GM18520 (cell line): ENCODE results near the gene MANBA.
A peak's percentile ranks its signal among the peaks of the same experiment; 100 is the strongest.
"Not testable (repeated sequence)": the region's sequence is repeated elsewhere in the genome, so short reads cannot be mapped to it uniquely, and the experiment has no call there.

Experiments
- ATAC-seq: cut with Tn5 transposase; IDR thresholded peaks from one replicate; pipeline ENCODE4 v1.9.1; 2021; ENCODE audit not compliant: unreplicated experiment

Gene MANBA

DNA sequence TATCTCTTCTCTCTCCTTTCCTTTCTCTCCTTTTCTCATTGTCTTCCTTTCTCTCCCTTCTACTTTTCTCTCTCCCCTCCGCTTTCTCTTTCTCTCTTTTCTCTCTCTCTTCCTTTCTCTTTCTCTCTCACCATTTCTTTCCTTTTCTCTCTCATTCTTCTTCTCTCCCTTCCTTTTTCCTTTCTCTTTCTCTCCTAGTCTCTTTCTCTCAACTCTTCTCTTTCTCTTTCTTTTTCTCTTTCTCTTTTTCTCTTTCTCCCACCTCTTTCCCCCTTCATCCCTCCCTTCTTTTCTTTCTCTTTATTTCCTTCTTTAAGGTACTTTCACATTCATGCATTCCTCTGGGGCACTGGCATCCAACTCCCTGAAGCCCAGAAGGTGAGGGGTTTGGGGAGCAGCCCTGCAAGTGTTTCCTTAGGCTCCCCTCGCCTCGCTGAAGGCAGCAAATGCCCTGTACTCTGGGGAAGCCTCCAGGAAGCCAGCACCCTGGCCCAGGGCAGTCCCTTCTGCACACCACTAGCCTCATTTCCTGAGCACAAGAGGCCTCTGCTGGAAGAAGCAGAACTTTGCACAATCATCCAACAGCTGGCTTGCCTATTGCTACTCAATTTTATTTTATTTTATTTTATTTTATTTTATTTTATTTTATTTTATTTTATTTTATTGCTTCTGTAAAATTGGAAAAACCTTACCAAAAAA, 135.4 kb downstream of the MANBA start:
- ATAC-seq: peak; percentile 90

DNA sequence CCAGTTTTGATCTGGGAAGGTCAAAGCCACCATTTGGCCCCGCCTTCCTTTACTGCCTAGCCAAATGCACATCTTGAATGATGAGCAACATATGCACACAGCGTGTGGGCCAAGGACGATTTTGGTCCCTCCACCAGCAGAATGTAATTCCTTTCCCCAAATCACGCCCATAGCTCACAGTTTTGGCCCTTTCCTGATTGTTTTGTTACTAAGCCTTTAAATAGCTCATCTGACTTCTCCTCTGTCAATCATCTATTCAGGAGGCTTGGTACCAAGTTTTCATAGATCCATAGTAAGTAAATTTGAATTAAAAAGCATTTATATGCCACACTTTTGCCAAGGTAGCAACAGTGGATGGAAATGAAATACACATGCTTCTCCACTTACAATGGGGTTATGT, 136.3 kb downstream of the MANBA start:
- no peak for ATAC-seq

DNA sequence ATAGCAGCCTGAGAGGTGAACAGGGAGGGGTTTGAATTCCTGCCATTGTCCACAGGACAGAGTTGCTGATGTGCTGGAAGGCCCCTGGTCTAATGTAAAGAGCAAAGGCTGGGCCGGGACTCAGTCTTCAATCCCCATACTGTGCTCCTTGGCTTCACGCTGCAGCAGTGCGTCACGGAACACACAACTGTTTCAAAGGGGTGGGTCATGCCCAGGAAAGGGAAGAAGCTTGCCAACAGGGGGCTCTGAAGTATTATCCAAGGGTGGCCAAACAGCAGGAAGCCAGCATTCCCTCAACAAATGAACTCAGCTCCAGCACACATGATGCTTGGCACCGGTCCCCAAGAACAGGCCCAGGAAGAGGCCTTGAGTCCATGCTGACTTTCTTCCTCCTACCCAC, 137.1 kb downstream of the MANBA start:
- ATAC-seq: no peak

DNA sequence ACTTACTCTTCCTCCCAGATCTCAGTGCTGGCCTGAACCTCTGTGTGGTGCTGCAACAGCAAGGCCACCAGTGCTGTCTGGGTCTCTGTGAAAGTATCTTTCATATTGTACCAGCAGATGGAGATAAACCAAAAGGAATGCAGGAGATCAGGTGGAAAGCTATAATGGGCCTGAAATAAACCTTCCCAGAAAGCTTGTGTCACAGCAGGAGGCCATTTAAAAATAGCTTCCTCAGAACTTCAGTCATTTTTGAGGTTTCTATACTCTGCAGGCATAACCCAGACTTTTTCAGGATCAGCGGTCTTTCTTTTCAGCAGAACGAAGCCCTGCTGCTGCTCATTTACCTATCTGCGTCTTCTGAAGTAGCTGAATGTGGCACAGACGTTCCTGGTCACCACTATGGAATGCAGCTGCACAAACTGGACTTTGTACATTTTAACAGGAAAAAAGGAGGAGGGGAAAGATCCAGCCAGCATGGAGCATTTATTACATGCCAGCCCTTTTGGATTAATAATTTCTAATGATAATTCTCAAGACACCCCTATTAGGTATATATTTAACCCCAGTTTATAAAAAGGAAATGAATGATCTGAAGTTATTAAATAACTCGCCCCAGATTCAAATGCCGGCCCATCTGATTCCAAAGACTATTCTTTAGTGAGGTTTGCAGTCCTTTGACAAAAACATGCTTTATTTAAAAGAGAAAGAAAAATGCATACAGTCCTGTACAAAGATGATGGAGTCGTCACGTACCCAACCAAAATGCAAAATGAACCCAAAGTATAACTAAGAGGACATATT, 139.9 kb downstream of the MANBA start:
- ATAC-seq: no peak

DNA sequence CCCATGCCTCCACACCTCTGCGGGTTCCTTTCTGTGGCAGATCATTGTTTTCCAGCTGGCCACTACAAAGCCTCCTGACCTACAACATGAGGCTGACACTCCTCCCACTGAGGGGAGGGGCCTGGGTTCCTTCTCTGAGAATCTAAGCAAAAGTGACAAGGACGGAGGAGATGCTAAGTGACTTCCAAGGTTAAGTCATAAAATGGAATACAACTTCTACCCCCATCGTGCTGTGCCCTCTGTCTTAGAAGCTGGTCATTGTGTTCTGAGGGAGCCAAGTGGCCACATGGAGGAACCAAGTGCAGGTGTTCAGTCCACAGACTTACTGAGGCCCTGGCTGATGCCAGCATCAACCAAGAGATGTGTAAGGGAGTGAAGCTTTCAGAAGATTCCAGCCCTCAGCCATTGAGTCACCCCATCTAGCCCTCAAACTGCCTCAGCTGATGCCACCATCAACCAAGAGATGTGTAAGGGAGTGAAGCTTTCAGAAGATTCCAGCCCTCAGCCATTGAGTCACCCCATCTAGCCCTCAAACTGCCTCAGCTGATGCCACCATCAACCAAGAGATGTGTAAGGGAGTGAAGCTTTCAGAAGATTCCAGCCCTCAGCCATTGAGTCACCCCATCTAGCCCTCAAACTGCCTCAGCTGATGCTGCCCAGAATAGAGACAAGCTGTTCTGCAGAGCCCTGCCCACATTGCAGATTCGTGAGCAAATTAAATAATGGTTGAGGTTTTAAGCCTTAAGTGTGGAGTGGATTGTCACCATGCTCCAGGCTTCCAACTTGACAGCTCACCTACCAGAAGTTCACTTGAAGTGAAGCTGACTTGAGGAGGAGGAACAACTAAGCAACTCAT, 140.8 kb downstream of the MANBA start:
- not testable (repeated sequence) for ATAC-seq

DNA sequence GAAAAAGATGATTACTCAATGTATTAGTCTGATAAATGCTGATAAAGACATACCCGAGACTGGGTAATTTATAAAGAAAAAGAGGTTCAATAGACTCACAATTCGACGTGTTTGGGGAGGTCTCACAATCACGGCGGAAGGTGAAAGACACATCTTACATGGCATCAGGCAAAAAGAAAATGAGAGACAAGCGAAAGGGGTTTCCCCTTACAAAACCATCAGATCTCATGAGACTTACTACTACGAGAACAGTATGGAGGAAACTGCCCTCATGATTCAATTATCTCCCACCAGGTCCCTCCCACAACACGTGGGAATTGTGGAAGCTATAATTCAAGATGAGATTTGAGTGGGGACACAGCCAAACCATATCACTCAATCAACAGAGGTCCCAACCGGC, 141.7 kb downstream of the MANBA start:
- ATAC-seq: not testable (repeated sequence)

DNA sequence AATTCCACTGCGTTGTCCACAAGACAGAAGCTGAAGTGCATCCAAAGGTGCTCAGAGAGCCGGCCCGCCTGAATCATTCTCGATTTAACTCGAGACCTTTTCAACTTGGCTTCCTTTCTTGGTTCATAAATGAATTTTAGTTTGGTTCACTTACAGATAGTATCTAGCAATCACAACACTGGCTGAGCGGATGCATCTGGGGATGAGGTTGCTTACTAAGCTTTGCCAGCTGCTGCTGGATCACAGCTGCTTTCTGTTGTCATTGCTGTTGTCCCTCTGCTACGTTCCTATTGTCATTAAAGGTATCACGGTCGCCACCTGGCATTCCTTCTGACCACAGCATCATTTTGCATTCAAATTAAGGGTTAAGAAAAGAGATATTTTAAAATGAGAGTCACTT, 144.1 kb downstream of the MANBA start:
- ATAC-seq: no peak

DNA sequence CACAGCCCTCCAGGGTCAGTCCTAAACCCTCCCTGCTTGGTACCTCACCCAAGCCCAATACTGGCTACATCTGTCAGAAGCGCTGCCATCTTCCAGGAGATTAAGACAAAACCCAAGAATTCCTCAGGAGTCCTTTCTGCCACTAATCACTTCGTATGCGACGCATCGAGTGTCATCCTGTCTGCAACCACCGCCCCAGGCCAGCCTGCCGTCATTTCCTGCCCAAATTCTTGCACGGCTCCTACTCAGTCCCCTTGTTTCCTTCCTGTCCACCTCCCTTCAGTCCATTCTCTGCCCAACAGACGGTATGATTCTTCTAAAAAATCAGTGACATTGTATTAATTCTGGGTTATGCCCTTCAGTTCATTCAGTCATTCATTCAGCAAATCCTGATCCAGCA, 146.0 kb downstream of the MANBA start:
- no peak for ATAC-seq

DNA sequence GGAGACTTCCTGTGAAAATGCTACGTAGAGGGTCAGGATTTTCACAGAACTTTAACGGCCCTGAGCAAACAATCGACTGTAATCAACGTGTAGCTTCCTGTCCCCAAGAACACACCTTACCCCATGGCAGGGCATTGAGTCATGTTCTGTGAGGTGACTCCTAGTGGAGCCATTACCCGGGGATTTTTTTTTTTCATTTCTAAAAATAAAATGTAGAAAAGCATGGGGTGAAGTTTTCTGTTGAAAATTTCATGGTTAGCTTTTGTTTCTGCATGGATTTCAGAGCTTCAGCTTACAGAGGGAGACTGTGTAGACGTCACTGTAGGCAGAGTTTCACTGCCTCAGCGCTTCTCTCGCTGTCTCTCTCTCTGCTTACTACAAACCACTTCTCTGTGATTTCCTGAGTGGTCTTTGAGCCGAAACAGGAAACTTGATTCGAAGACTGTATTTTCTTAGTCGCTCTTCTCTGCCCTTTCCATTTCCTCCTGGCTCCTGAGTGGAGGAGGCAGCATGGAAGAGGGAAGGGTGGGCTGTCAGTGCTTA, 147.9 kb downstream of the MANBA start:
- ATAC-seq: no peak

DNA sequence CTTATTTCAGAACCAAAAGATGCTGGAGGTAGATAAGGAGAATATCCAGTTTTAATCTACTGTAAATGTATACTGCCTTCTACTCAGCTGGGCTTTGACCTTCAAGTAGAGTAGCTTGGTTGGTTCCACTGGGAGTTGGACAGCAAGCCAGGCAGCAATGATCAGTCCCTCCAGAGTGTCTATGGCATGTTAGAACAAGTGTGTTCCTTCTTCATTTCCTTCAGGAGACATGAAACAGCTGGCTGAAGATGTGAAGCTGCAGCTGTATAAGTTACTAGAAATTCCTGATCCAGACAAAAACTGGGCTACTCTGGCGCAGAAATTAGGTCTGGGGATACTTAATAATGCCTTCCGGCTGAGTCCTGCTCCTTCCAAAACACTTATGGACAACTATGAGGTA, 148.6 kb downstream of the MANBA start:
- ATAC-seq: no peak

DNA sequence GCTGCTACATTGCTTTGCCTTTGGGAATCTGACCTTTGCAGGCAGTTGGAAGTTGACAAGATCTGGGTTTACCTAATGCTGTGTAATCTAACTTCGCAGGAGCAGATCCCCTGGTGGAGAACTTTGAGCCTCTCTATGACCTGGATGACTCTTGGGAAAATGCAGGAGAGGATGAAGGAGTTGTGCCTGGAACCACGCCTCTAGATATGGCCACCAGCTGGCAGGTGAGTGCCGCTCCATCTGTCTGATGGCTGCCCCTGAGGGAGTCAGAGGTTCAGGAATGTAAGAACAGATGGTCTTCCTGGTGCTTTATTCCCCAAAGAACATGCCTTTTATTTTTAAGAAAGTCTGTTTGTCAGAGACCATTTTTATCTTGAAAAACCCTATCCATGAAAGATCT, 150.3 kb downstream of the MANBA start:
- ATAC-seq: no peak

DNA sequence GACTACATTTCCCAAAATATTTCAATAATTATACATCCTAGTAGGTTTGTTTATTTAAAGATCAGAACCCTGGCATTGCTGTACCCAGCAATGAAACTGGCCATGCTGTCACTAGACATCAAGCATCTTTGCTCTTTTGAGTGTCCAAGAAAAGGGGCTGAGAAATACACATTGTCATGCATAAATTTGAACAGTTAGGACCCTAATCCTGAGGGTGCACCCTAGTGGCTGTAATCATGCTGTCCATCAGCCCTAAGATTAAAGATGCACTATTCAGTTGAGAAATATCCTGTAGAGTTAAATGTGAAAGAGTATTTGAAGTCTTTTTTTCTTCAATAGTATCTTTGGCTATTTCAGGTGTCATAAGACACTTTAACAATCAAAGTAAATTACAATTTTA, 150.8 kb downstream of the MANBA start:
- no peak for ATAC-seq

DNA sequence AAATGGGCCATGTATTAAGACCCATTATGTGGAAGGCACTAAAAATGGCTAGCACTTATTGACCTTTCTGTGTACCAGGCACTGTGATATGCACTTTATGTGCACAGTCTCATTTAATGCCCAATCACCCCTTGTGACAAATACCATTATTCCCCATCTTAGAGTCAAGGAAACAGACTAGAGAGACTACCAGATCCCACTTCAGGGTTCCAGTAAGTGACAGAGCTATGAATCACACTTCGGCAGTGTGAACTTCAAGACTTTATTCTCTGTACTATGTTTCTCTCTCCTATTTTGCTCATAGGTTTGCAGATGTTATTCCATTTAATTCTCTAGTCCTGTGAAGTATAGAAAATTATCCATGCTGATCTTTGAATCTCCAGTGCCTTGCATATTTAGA, 152.6 kb downstream of the MANBA start:
- no peak for ATAC-seq

DNA sequence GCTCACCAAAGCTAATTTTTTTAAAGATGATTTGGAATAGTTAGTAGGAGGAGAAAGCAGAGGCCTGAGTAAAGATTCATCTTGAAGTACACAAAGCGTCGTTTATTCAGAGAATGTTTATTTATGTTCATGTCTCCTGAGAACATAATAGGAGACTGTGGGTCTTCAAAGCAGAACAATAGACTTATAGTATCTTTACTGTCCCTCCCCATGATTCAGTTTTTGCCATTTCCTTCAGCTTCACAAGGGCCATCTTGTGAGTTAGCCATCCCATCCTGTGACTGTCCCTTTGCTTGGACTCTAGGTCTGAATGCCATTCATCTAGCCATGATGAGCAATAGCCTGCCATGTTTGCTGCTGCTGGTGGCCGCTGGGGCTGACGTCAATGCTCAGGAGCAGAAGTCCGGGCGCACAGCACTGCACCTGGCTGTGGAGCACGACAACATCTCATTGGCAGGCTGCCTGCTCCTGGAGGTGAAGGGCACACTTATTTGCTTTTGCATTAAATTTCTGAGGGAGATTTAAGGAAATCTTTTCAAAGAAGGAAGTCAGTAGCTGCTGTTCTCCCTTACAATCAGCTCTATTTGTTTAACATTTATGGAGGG, 153.8 kb downstream of the MANBA start:
- ATAC-seq: no peak

DNA sequence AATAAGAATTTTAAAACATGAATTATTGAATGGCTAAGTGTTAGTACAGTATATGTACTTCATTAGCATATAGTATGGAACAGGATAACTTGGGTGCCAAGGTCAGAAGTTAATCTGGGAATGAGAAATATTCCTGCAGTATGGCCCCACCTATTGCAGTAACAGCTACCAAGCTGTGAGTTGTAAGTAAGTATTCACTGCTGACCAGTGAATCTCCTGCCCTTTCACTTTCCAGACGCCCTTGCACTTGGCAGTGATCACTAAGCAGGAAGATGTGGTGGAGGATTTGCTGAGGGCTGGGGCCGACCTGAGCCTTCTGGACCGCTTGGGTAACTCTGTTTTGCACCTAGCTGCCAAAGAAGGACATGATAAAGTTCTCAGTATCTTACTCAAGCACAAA, 154.5 kb downstream of the MANBA start:
- ATAC-seq: no peak

DNA sequence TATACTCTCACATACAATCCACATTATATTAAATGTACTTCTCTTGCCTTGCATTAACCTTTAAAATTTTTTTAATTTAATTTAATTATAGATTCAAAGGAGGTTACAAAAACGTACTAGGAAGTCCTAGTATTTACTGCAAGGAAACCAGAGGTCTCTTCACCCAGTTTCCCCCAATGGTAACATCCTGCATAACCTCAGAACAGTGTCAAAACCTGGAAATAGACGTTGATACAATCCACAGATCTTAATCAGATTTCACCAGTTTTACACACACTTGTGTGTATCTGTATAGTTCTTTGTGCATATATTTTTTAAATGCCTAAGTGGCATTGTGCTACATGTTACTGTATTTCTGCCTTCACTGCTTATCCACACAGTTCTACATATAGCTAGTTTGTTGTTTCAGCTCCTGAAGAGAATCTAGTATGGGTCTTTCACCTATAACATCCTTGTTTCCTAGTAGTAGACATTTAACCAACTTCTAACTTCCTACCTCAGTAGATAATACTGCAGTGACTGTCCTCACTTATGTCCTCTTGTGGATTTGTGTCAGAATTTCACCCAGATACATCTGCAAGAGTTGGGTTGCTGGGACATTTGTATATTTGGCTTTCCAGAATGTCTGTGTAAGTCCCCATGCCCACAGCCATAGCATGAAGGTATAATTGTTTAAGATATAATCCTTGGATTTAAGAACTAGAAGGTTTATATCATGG, 156.4 kb downstream of the MANBA start:
- ATAC-seq: no peak

DNA sequence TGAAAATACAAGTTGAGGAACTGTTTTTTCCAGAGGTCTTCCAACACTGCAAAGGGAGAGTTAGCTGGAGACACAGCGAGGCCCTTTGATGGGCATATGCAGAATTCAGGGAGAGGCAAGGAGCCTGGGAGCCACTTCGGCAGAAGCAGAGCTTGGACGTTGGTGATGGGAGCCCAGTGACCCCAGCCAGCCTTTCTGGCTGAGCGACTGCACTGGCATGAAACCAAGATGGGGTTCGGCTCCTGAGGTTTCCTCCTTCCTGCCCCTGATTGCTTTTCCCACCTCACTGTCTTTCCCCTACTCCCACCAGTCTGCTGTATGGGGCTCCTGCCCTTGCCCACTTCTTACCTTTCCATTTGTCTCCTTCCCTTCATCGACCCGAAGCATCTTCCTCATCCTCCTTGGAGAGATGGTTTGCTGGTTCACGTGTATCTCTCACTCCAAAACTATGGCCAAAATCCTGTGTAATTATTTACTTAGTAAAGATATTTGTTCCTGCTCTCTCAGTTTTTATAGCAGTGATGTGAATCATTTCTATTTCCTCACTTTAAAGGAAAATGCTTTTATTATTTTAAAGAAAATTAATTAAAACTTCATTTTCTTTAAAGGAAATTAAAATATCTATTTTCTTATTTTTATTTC, 159.1 kb downstream of the MANBA start:
- ATAC-seq: no peak

DNA sequence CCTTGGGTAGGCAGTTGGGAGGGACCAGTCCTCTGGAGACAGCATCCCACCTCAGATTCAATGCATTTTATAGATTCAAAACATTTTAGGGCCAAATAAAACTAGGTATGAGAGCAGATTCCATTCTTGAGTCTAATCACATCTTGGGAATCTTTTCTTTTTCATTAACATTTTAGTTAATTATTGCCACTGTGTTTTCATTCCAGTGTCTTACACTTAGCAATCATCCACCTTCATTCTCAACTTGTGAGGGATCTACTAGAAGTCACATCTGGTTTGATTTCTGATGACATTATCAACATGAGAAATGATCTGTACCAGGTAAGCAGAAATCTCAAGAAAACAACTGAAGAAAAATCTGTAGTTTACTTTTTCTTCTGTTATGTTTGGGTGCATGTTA, 160.1 kb downstream of the MANBA start:
- no peak for ATAC-seq

DNA sequence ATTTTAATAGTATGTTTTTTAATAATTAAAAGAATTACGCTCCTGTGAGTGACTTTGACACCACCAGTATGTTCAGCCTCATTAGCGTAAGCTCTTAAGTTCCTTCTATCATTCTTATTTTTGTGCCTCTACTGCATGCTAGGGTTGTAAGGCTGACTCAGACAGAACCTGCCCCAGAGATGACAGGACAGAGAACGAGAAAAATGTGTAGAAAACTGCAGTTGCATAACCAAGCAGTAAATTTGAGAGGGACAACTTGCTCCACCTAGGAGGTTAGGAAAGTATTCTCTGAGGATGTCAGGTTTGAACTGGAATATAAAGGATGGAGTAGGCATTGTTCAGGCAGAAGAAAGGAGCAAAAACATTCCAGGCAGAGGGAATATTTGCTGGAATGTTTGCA, 160.9 kb downstream of the MANBA start:
- no peak for ATAC-seq

DNA sequence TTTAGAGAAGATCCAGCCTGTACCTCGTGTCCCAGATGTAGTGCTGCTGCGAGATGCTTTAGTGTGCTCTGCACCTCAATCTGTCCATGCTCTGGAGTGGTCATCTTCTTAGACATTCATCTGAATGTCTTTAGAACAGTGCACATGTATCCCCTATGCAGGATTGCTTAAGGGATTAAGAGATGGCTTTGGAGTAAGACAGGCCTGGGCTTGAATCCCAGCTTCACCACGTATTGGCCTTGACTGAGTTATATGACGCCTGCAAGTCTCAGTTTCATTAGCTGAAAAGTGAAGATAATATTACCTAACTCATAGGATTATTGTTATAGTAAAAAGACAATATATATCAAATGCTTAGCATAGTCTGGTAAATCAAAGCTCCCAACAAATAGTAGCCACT, 161.3 kb downstream of the MANBA start:
- ATAC-seq: no peak
